AG08396 (cell line): ENCODE measurements around the gene TOP2A.
"Not testable (repeated sequence)": the region's sequence is repeated elsewhere in the genome, so short reads cannot be mapped to it uniquely, and the experiment has no call there.

Experiments
- DNase-seq: peaks from one replicate; pipeline ENCODE4 v3.0.0; 2012; ENCODE audit warnings: low spot score, mixed read lengths

TOP2A gene

GRCh38 chr17:40430272-40431230 lies 12.9 kb upstream of the TOP2A start:
- no peak for DNase-seq

- no peak for DNase-seq
Measured at GRCh38 chr17:40427002-40427491, 9.4 kb upstream of the TOP2A start.

- no peak for DNase-seq
Measured at GRCh38 chr17:40425741-40426140, 8.0 kb upstream of the TOP2A start.

GRCh38 chr17:40422990-40423633 lies 5.4 kb upstream of the TOP2A start:
- no peak for DNase-seq

- DNase-seq = no peak
Measured at GRCh38 chr17:40419559-40420331, 2.0 kb upstream of the TOP2A start.

GRCh38 chr17:40418428-40418706 lies 671 bp upstream of the TOP2A start:
- DNase-seq = no peak

- no peak for DNase-seq
Measured at GRCh38 chr17:40417258-40417608, 463 bp downstream of the TOP2A start.

- no peak for DNase-seq
Measured at GRCh38 chr17:40416671-40417070, 1.0 kb downstream of the TOP2A start.

GRCh38 chr17:40415390-40415789 lies 2.3 kb downstream of the TOP2A start:
- DNase-seq = peak; percentile 41

- not testable (repeated sequence) for DNase-seq
Measured at GRCh38 chr17:40414312-40414711, 3.4 kb downstream of the TOP2A start.

- no peak for DNase-seq
Measured at GRCh38 chr17:40412880-40413279, 4.8 kb downstream of the TOP2A start.

- no peak for DNase-seq
Measured at GRCh38 chr17:40411821-40412220, 5.9 kb downstream of the TOP2A start.

GRCh38 chr17:40410082-40410481 lies 7.6 kb downstream of the TOP2A start:
- no peak for DNase-seq

- not testable (repeated sequence) for DNase-seq
Measured at GRCh38 chr17:40409540-40409939, 8.2 kb downstream of the TOP2A start.

- DNase-seq = no peak
Measured at GRCh38 chr17:40407460-40407859, 10.2 kb downstream of the TOP2A start.

- no peak for DNase-seq
Measured at GRCh38 chr17:40404003-40404402, 13.7 kb downstream of the TOP2A start.

- no peak for DNase-seq
Measured at GRCh38 chr17:40402668-40403067, 15.0 kb downstream of the TOP2A start.

- DNase-seq = peak; percentile 36
Measured at GRCh38 chr17:40399185-40399584, 18.5 kb downstream of the TOP2A start.

- DNase-seq = not testable (repeated sequence)
Measured at GRCh38 chr17:40386555-40386954, 31.1 kb downstream of the TOP2A start.

GRCh38 chr17:40382251-40382650 lies 35.4 kb downstream of the TOP2A start:
- no peak for DNase-seq

- no peak for DNase-seq
Measured at GRCh38 chr17:40378966-40379365, 38.7 kb downstream of the TOP2A start.

- DNase-seq = no peak
Measured at GRCh38 chr17:40377832-40378231, 39.9 kb downstream of the TOP2A start.

- not testable (repeated sequence) for DNase-seq
Measured at GRCh38 chr17:40376541-40376940, 41.2 kb downstream of the TOP2A start.
